Measurements from ENCODE around the gene IFT57. TPM values are rescaled to one million over a fixed set of nuclear protein-coding genes. Genes with fewer than 3 reads are reported as not detected.
"Not testable (repeated sequence)": the region's sequence is repeated elsewhere in the genome, so short reads cannot be mapped to it uniquely, and the experiment has no call there.

Gene IFT57
- total and polyA plus RNA-seq, 9 of the 15 experiments (the other 6 are each of a cell fraction or from before 2014, with no cell fraction given), result 1.5 to 20.1 (median 9.9) TPM

DNA sequence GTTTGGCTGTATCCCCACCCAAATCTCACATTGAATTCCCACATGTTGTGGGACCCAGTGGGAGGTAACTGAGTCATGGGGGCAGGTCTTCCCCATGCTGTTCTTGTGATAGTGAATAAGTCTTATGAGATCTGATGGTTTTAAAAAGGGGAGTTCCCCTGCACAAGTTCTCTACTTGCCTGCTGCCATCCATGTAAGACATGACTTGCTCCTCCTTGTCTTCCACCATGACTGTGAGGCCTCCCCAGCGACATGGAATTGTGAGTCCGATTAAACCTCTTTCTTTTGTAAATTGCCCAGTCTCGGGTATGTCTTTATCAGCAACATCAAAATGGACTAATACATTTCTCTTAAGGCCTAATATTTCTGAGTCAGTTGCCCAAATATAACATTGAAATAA is 46.0 kb upstream of the IFT57 start:
- POLR2A ChIA-PET; H3K4me1 ChIP-seq (replicated peaks in 1 of 2; ENCODE audit: control insufficient read depth in 2 of 2, insufficient read depth in 2 of 2, low read length in 2 of 2); intact Hi-C loops (cut with micrococcal nuclease); H3K9ac ChIP-seq (ENCODE audit: insufficient read depth in 1 of 2, low read depth in 2 of 2, low read length in 2 of 2); ATAC-seq; H4K20me1 ChIP-seq (replicated peaks; ENCODE audit: control insufficient read depth, insufficient read depth, low read length); H3K9me1 ChIP-seq (ENCODE audit: control insufficient read depth, insufficient read depth, low read length); H3K4me2 ChIP-seq (ENCODE audit: insufficient read depth, low read length); CTCF ChIA-PET (ENCODE audit: low intra/inter-chr PET ratio); H3K27me3 ChIP-seq (ENCODE audit: control insufficient read depth in 2 of 2, insufficient read depth in 2 of 2, low read length in 2 of 2); H3K27ac ChIP-seq (ENCODE audit: extremely low read depth, low read depth, low read length); H3K36me3 ChIP-seq (ENCODE audit: control insufficient read depth, insufficient read depth, low read length); DNase-seq (ENCODE audit: extremely low read depth in 1 of 4, low spot score in 3 of 4); FAIRE-seq; H2AFZ ChIP-seq (ENCODE audit: low read depth, low read length); H3K9me3 ChIP-seq (replicated peaks; ENCODE audit: control insufficient read depth, insufficient read depth, low read depth, low read length); BruUV-seq (replicated peaks); H3K79me2 ChIP-seq (ENCODE audit: control insufficient read depth, insufficient read depth, low read length); H3K4me3 ChIP-seq; in situ Hi-C loops (cut with MboI): not testable (repeated sequence)
- peak; percentile 91 for TF ChIP-seq ZNF431 (CRISPR knock-in tag; IDR thresholded peaks at IDR 0.05)
- 0% methylated on average over 3 of the region's 3 CpGs for WGBS (ENCODE audit: insufficient coverage, low coverage, missing lambda C conversion rate)

DNA sequence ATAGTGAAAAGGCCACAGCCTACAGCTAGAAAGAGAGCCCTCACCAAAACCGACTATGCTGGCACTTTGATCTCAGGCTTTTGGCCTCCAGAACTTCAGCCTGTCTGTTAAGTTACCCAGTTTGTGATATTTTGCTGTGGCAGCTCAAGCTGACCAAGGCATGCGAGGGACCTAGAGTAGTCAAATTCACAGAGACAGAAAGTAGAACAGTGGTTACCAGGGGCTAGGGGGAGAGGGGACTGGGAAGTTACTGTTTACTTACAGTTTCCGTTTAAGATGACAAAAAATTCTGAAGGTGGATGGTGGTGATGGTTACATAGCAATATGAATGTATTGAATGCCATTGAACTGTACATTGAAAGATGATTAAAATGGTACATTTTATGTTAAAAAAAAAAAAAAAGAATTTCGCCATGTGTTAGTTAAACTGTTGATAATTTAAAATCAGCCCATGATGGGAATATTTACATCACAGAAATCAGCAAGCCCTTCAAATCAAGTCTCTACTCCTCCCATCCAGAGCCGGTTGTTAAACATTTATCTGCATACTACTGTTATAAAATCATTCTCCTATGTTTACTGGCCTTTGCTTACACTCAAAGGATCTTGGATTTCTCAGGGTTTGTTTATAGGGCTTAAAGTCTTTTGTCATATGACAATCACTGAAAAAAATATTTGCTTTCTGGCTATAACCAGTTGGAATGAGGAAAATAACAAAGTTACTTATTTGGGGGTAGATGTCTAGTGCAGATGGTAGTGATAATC is 42.5 kb upstream of the IFT57 start:
- H3K4me1 ChIP-seq (replicated peaks in 1 of 2; ENCODE audit: control insufficient read depth in 2 of 2, insufficient read depth in 2 of 2, low read length in 2 of 2); H3K9me3 ChIP-seq (replicated peaks; ENCODE audit: control insufficient read depth, insufficient read depth, low read depth, low read length); H3K27ac ChIP-seq (ENCODE audit: extremely low read depth, low read depth, low read length); H3K36me3 ChIP-seq (ENCODE audit: control insufficient read depth, insufficient read depth, low read length); H3K4me3 ChIP-seq; H3K4me2 ChIP-seq (ENCODE audit: insufficient read depth, low read length); DNase-seq (ENCODE audit: extremely low read depth in 1 of 4, low spot score in 3 of 4); FAIRE-seq; H3K9ac ChIP-seq (ENCODE audit: insufficient read depth in 1 of 2, low read depth in 2 of 2, low read length in 2 of 2); H3K27me3 ChIP-seq (ENCODE audit: control insufficient read depth in 2 of 2, insufficient read depth in 2 of 2, low read length in 2 of 2); CTCF ChIA-PET (ENCODE audit: low intra/inter-chr PET ratio); H3K79me2 ChIP-seq (ENCODE audit: control insufficient read depth, insufficient read depth, low read length); POLR2A ChIA-PET; H2AFZ ChIP-seq (ENCODE audit: low read depth, low read length); H4K20me1 ChIP-seq (replicated peaks; ENCODE audit: control insufficient read depth, insufficient read depth, low read length); BruUV-seq (replicated peaks); H3K9me1 ChIP-seq (ENCODE audit: control insufficient read depth, insufficient read depth, low read length); ATAC-seq; intact Hi-C loops (cut with micrococcal nuclease); in situ Hi-C loops (cut with MboI): not testable (repeated sequence)
- 0% methylated on average over 3 of the region's 5 CpGs for WGBS (ENCODE audit: insufficient coverage, low coverage, missing lambda C conversion rate)
